Activated naive CD4-positive, alpha-beta T cell treated with anti-CD3 and anti-CD28 coated beads, Interleukin-2, amount 10 ng/mL, durations not matched to agents 7 days and 5 days (primary cell): ENCODE measurements around the gene BCL10.
A peak's percentile ranks its signal among the peaks of the same experiment; 100 is the strongest.

Source experiments
- CTCF ChIA-PET: fragments of 350-600 bp; sonication (Branson Sonifier 250); formaldehyde crosslinking; loops from one replicate; lab custom pipeline; 2021; ENCODE audit warnings: antibody characterized with exemption; lab: Charles Lee
- DNase-seq: peaks from one replicate; pipeline ENCODE4 v3.0.0-alpha.2; 2020
- H3K27ac Mint-ChIP-seq: one replicate; pipeline ENCODE4 v1.8.0; 2021; ENCODE audit warnings: mild to moderate bottlenecking, moderate library complexity, mixed read lengths
- H3K27me3 Mint-ChIP-seq: one replicate; pipeline ENCODE4 v1.8.0; 2021; ENCODE audit warnings: mild to moderate bottlenecking, mixed read lengths
- H3K36me3 Mint-ChIP-seq: one replicate; pipeline ENCODE4 v1.8.0; 2021; ENCODE audit warnings: mixed read lengths
- H3K4me1 Mint-ChIP-seq: one replicate; pipeline ENCODE4 v1.8.0; 2021; ENCODE audit warnings: mixed read lengths
- H3K4me3 Mint-ChIP-seq: one replicate; pipeline ENCODE4 v1.8.0; 2021; ENCODE audit warnings: mild to moderate bottlenecking, moderate library complexity, mixed read lengths
- H3K9me3 Mint-ChIP-seq: one replicate; pipeline ENCODE4 v1.8.0; 2021; ENCODE audit warnings: mixed read lengths

BCL10 gene

GRCh38 chr1:85240174-85240601 lies 36.2 kb downstream of the BCL10 start:
- Mint-ChIP-seq H3K27ac (peak overlapping the region; percentile 68), H3K9me3 (no peaks in the 10 kb centered on the region), H3K27me3 (peaks cover 14% of the 10 kb centered on the region), H3K4me1 (peaks cover 21% of the 10 kb centered on the region), H3K4me3 (no peak overlapping the region), H3K36me3 (no peaks in the 10 kb centered on the region)
- CTCF ChIA-PET: interaction anchor here (0.8 to 1.9 kb wide), 16 partner anchors 13 to 298 kb away, joined by 3 to 27 read pairs (median 3); partner anchors contain the start of gene C1orf52
- peak; percentile 28 for DNase-seq

- H3K27me3 Mint-ChIP-seq: peaks cover 17% of the 10 kb centered on the region
- H3K4me1 Mint-ChIP-seq: peaks cover 12% of the 10 kb centered on the region
- H3K4me3 Mint-ChIP-seq: no peak overlapping the region
- no peak for DNase-seq
- H3K27ac Mint-ChIP-seq: no peak overlapping the region
- CTCF ChIA-PET: no interaction called here
- H3K36me3 Mint-ChIP-seq: no peaks in the 10 kb centered on the region
- H3K9me3 Mint-ChIP-seq: no peaks in the 10 kb centered on the region
Observed at GRCh38 chr1:85237613-85238012, 38.8 kb downstream of the BCL10 start.

GRCh38 chr1:85230305-85230977 lies 46.0 kb downstream of the BCL10 start:
- peaks cover 11% of the 10 kb centered on the region for H3K27me3 Mint-ChIP-seq

GRCh38 chr1:85229574-85230097 lies 46.8 kb downstream of the BCL10 start:
- Mint-ChIP-seq H3K36me3 (no peaks in the 10 kb centered on the region), H3K4me1 (no peaks in the 10 kb centered on the region), H3K9me3 (no peaks in the 10 kb centered on the region), H3K4me3 (no peak overlapping the region), H3K27me3 (peaks cover 6% of the 10 kb centered on the region), H3K27ac (no peak overlapping the region)
- CTCF ChIA-PET: interaction anchor here (0.6 to 0.7 kb wide), 2 partner anchors 13 to 30 kb away, joined by 3 to 6 read pairs; partner anchors contain the start of gene C1orf52
- no peak for DNase-seq

More at GRCh38 chr1:85230305-85230977, 46.0 kb downstream of the BCL10 start:
- no peaks in the 10 kb centered on the region for H3K4me1 Mint-ChIP-seq
- H3K36me3 Mint-ChIP-seq: no peaks in the 10 kb centered on the region
- DNase-seq: no peak
- H3K4me3 Mint-ChIP-seq: no peak overlapping the region
- H3K27ac Mint-ChIP-seq: no peak overlapping the region
- no peaks in the 10 kb centered on the region for H3K9me3 Mint-ChIP-seq
- CTCF ChIA-PET: interaction anchor here (0.7 to 1.5 kb wide), 4 partner anchors 24 to 285 kb away, joined by 3 to 9 read pairs (median 4); no protein-coding TSS in a partner anchor

GRCh38 chr1:85228972-85229371 lies 47.5 kb downstream of the BCL10 start:
- Mint-ChIP-seq H3K4me1 (no peaks in the 10 kb centered on the region), H3K36me3 (no peaks in the 10 kb centered on the region), H3K4me3 (no peak overlapping the region), H3K9me3 (no peaks in the 10 kb centered on the region), H3K27ac (no peak overlapping the region), H3K27me3 (peaks cover 6% of the 10 kb centered on the region)
- no peak for DNase-seq
- CTCF ChIA-PET: interaction anchor here (0.7 to 0.8 kb wide), 2 partner anchors 31 to 284 kb away, joined by 3 read pairs; partner anchors contain the start of gene C1orf52

- DNase-seq: no peak
- Mint-ChIP-seq H3K27ac (no peak overlapping the region), H3K4me3 (no peak overlapping the region), H3K27me3 (peaks cover 6% of the 10 kb centered on the region), H3K36me3 (no peaks in the 10 kb centered on the region), H3K4me1 (no peaks in the 10 kb centered on the region), H3K9me3 (no peaks in the 10 kb centered on the region)
- CTCF ChIA-PET: no interaction called here
Observed at GRCh38 chr1:85225624-85226380, 50.6 kb downstream of the BCL10 start.

GRCh38 chr1:85224734-85225623 lies 51.5 kb downstream of the BCL10 start:
- Mint-ChIP-seq H3K36me3 (no peaks in the 10 kb centered on the region), H3K27me3 (peaks cover 14% of the 10 kb centered on the region), H3K4me3 (no peak overlapping the region), H3K9me3 (no peaks in the 10 kb centered on the region), H3K4me1 (no peaks in the 10 kb centered on the region), H3K27ac (no peak overlapping the region)
- DNase-seq: no peak
- CTCF ChIA-PET: interaction anchor here (1.1 kb wide), 2 partner anchors 85 to 280 kb away, joined by 3 read pairs; no protein-coding TSS in a partner anchor

- no peaks in the 10 kb centered on the region for H3K9me3 Mint-ChIP-seq
- H3K4me1 Mint-ChIP-seq: no peaks in the 10 kb centered on the region
- CTCF ChIA-PET: interaction anchor here (1.1 kb wide), 2 partner anchors 85 to 279 kb away, joined by 3 read pairs; no protein-coding TSS in a partner anchor
- H3K27me3 Mint-ChIP-seq: peaks cover 14% of the 10 kb centered on the region
- DNase-seq: no peak
- H3K36me3 Mint-ChIP-seq: no peaks in the 10 kb centered on the region
- H3K27ac Mint-ChIP-seq: no peak overlapping the region
- no peak overlapping the region for H3K4me3 Mint-ChIP-seq
Observed at GRCh38 chr1:85224295-85224694, 52.1 kb downstream of the BCL10 start.

GRCh38 chr1:85223334-85223733 lies 53.1 kb downstream of the BCL10 start:
- Mint-ChIP-seq H3K27me3 (peaks cover 20% of the 10 kb centered on the region), H3K4me3 (no peak overlapping the region), H3K36me3 (no peaks in the 10 kb centered on the region), H3K9me3 (no peaks in the 10 kb centered on the region), H3K4me1 (no peaks in the 10 kb centered on the region), H3K27ac (no peak overlapping the region)
- no peak for DNase-seq
- CTCF ChIA-PET: no interaction called here

GRCh38 chr1:85220756-85221201 lies 55.7 kb downstream of the BCL10 start:
- Mint-ChIP-seq H3K36me3 (no peaks in the 10 kb centered on the region), H3K4me1 (no peaks in the 10 kb centered on the region), H3K27me3 (peaks cover 25% of the 10 kb centered on the region), H3K27ac (no peak overlapping the region), H3K4me3 (no peak overlapping the region), H3K9me3 (no peaks in the 10 kb centered on the region)
- DNase-seq: no peak
- CTCF ChIA-PET: no interaction called here

GRCh38 chr1:85219853-85220610 lies 56.4 kb downstream of the BCL10 start:
- no peaks in the 10 kb centered on the region for H3K36me3 Mint-ChIP-seq
- no peak overlapping the region for H3K27ac Mint-ChIP-seq
- peaks cover 28% of the 10 kb centered on the region for H3K27me3 Mint-ChIP-seq
- DNase-seq: no peak
- H3K4me1 Mint-ChIP-seq: no peaks in the 10 kb centered on the region
- CTCF ChIA-PET: interaction anchor here (0.7 kb wide), 1 partner anchor 20 kb away, joined by 3 read pairs; no protein-coding TSS in a partner anchor
- H3K9me3 Mint-ChIP-seq: no peaks in the 10 kb centered on the region
- no peak overlapping the region for H3K4me3 Mint-ChIP-seq

- Mint-ChIP-seq H3K4me1 (no peaks in the 10 kb centered on the region), H3K27me3 (peaks cover 28% of the 10 kb centered on the region), H3K36me3 (no peaks in the 10 kb centered on the region), H3K9me3 (no peaks in the 10 kb centered on the region), H3K27ac (no peak overlapping the region), H3K4me3 (no peak overlapping the region)
- no peak for DNase-seq
- CTCF ChIA-PET: interaction anchor here (0.5 kb wide), 1 partner anchor 13 kb away, joined by 6 read pairs; no protein-coding TSS in a partner anchor
Observed at GRCh38 chr1:85216697-85217096, 59.7 kb downstream of the BCL10 start.
